Sciatic nerve (tissue), 2 donors: ENCODE results near the gene ETFA. TPM values are rescaled to one million over a fixed set of nuclear protein-coding genes. Genes with fewer than 3 reads are reported as not detected.
A peak's percentile ranks its signal among the peaks of the same experiment; 100 is the strongest.

Experiments used
- ATAC-seq: fragments of 200-7000 bp; cut with Tn5 transposase; one replicate; pipeline ENCODE4 v1.9.1; 2020; ENCODE audit warnings: mild to moderate bottlenecking, moderate library complexity
- DNase-seq: peaks from one replicate; pipeline ENCODE4 v3.0.0-alpha.2; 2020; ENCODE audit warnings: low spot score
- intact Hi-C: fragments of 100-400 bp; cut with DNase I; formaldehyde crosslinking; loops from one replicate; pipeline ENCODE4 v1.14.2; 2022
- total RNA-seq: library from RNA; stranded (reverse); fragmentation: NEBNext Ultra II Directional; extraction: Animal tissue kit (Norgen Biotek cat#: 25700); gene quantifications from one replicate; pipeline ENCODE4 v1.2.1, GENCODE V29; 2021
- donor health status: DM: no; HTN: no; CAD: no.
- donor health status: DM: no; HTN: no; CAD: no.

The ETFA gene
- total RNA-seq, 1 donor from 2014 or later: 84.8 TPM

DNA sequence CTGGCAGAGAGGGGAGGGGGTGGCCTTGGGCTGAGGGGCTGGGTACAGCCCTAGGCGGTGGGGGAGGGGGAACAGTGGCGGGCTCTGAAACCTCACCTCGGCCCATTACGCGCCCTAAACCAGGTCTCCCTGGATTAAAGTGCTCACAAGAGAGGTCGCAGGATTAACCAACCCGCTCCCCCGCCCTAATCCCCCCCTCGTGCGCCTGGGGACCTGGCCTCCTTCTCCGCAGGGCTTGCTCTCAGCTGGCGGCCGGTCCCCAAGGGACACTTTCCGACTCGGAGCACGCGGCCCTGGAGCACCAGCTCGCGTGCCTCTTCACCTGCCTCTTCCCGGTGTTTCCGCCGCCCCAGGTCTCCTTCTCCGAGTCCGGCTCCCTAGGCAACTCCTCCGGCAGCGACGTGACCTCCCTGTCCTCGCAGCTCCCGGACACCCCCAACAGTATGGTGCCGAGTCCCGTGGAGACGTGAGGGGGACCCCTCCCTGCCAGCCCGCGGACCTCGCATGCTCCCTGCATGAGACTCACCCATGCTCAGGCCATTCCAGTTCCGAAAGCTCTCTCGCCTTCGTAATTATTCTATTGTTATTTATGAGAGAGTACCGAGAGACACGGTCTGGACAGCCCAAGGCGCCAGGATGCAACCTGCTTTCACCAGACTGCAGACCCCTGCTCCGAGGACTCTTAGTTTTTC lies 30.2 kb upstream of the ETFA start:
- intact Hi-C loops: no loop called here
- ATAC-seq (peak; percentile 14), DNase-seq (no peak)

GRCh38 chr15:76340803-76341365 lies 29.6 kb upstream of the ETFA start:
- intact Hi-C loops: no loop called here
- ATAC-seq (peak; percentile 15), DNase-seq (no peak)

DNA sequence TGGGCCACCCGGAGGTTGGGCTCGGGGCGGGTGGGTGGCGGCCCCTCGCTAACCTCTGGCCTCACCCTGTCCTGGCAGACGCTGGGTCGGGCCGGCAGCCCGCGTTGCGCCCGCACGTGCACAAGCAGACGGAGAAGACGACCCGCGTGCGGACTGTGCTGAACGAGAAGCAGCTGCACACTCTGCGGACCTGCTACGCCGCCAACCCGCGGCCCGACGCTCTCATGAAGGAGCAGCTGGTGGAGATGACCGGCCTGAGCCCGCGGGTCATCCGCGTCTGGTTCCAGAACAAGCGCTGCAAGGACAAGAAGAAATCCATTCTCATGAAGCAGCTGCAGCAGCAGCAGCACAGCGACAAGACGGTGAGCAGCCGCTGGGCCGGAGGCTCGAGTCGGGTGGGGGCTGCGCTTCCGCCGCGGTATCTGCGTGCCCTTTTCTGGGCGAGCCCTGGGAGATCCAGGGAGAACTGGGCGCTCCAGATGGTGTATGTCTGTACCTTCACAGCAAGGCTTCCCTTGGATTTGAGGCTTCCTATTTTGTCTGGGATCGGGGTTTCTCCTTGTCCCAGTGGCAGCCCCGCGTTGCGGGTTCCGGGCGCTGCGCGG lies 29.0 kb upstream of the ETFA start:
- ATAC-seq (peak; percentile 5), DNase-seq (no peak)
- intact Hi-C loops: no loop called here

- ATAC-seq (no peak), DNase-seq (no peak)
- intact Hi-C loops: no loop called here
Measured at GRCh38 chr15:76339305-76340197, 28.3 kb upstream of the ETFA start.

DNA sequence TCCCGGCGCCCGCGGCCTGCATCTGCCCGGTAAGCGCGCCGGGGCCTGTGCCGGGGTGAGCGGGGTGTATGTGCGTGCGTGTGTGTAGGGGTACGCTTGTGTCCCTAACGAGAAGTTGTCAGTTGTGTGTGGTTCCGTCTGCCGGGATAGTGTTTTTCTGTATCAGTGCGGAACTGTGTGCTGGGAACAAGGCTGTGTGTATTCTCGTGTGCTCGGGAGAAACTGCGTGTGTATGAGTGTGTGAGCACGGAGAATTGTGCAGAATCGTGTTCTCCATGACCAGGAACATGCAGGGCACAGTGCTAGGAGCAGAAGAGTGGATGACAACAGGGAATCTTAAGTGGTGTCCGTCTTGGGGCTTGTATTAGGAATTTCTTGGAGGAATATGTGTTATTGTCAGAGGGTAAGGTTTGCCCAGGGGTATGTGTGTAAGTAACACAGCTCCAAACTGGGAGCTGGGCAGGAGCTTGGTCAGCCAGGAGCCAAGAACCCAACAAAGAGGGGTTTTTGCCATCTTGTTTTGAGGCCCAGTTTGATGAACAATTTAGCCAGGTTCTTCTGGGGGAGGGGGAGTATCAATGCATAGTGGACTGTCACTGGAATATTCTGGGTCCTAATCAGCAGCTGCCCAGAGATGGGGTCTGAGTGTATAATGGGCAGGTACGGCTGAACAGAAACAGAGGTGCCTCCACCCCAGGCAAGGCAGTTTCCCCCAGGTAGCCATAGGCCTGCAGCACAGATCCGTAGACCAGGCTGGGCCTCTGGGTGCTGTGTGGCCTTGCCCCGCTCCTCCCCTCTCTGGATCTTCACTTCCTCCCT lies 27.4 kb upstream of the ETFA start:
- intact Hi-C loops: no loop called here
- DNase-seq (no peak), ATAC-seq (no peak)

GRCh38 chr15:76337696-76338485 lies 26.6 kb upstream of the ETFA start:
- DNase-seq (no peak), ATAC-seq (no peak)
- intact Hi-C loops: no loop called here

DNA sequence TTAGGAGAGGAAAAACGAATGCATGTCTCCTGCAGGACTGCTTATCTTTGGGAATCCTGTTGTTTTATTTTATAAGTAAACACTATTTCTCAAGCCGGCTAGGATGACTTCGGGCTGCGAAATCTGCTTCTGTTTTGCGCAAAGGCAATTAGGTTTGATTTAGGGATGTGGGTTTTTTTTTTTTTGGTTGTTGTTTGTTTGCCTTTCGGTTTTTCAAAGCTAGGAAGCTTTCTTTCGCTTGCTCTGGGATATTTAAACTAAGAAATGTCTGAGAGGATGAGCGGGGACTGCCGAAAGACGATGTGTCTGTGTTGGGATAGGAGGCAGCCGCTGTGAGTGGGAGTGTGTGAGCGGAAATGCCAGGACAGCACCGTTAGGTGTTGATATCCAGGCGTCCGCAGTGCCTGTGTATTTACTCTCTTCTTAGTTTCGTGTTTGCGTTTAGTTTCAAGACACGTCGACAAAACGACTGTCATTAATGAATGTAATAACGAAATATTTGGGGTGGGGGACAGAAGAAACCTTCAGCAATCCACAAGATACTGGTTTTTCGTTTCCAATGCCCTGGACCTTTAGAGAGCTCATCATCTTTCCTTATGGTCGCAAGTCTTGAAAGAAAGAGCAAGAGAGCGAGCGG lies 25.9 kb upstream of the ETFA start:
- ATAC-seq: no peak
- intact Hi-C loops: no loop called here
- DNase-seq: no peak

DNA sequence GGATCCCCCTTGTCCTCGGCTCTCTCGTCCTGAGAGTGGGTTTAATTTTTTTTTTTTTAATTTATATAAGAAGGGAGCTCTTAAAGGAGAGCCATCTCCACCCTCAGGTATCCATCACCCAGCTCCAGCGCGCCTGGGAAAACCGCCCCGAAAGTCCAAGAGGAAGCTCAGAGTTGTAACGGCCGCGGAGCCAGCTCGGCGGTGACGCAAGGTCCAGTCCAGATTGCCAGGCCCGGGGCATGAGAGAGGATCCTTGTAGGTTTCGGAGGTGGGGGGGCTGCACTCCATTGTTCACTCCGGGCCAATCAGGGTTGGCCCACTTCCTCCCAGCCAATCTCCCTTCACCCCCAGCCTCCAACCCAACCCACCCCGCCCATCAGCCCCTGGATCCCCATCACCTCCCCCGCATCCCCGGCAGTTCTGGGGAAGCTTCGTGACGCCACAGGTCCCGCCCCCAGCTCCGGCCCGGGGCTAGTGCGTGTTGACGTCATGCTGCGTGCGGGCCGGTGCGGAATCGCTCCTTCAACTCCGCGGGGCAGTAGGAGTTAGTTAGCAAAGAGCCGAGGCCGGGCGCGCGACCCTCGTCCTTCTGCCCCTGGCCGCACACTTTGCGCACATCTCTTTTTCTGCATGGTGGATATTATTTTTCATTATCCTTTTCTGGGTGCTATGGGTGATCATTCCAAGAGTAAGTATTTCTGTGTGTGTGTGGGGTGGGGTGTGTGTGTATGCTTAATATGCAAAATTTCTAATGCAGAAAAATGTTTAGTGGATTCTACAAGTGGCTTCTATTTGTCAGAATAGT lies 25.2 kb upstream of the ETFA start, which contains the start of gene ISL2:
Gene ISL2 (plus strand): TSS at position 520 of the 805 bp plus-strand sequence. CDS start 111 bp downstream, at position 631.
- intact Hi-C loops: no loop called here
- ATAC-seq (peak; percentile 73), DNase-seq (peak; percentile 76)

GRCh38 chr15:76335307-76336253 lies 24.3 kb upstream of the ETFA start:
- DNase-seq: no peak
- intact Hi-C loops: no loop called here
- no peak for ATAC-seq

DNA sequence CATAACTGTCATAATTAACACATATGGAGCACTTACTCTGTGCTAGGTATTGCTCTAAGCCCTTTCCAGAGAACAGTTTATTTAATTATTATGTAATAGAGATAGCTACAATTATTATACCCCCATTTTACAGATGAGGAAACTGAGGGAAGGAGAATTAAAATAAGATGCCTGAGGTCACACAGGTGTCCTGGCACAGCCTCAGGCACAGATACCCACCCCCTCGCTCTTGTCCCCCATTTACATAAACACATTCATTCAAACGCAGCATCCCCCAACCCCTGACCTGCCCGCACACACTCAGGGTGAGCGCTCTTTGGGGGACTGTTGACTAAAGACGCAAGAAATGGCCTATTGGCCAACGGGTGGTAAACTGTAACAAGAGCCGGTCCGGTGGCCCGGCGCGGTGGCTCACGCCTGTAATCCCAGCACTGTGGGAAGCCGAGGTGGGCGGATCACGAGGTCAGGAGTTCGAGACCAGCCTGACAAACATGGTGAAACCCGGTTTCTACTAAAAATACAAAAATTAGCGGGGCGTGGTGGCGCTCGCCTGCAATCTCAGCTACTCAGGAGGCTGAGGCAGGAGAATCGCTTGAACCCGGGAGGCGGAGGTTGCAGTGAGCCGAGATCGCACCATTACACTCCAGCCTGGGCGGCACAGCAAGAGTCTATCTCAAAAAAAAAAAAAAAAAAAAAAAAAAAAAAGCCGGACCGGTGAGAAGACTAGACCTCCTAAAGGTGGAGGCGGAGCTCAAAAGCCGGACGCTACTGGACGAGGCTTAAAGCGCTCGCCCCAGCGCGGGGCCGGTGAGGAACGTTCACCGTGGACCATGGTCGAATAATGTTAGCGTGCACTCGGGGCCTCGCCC lies 23.4 kb upstream of the ETFA start:
- intact Hi-C loops: no loop called here
- no peak for DNase-seq
- ATAC-seq: no peak

GRCh38 chr15:76333720-76334437 lies 22.6 kb upstream of the ETFA start:
- DNase-seq (no peak), ATAC-seq (no peak)
- intact Hi-C loops: no loop called here

GRCh38 chr15:76333309-76333708 lies 22.0 kb upstream of the ETFA start:
- ATAC-seq (no peak), DNase-seq (no peak)
- intact Hi-C loops: no loop called here

DNA sequence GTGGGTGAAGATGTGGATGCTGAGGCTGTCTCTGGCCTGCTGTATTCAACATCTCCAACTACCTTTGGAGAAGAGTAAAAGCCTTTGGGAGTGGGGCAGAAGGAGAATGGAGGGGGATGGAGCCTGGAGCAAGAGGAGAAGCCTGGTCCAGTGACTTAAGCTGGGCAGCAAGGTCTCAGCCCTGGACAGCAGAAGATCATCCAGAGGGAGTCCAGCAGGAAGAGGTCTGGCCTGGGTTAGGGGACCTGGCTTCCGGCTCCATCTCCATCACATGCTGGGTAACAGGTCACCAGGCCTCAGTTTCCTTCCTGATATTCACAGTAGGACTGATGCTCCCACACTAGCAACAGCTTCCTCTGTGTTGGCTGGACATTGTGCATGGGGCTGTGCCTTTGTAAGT lies 21.5 kb upstream of the ETFA start:
- DNase-seq: no peak
- ATAC-seq: no peak
- intact Hi-C loops: no loop called here

DNA sequence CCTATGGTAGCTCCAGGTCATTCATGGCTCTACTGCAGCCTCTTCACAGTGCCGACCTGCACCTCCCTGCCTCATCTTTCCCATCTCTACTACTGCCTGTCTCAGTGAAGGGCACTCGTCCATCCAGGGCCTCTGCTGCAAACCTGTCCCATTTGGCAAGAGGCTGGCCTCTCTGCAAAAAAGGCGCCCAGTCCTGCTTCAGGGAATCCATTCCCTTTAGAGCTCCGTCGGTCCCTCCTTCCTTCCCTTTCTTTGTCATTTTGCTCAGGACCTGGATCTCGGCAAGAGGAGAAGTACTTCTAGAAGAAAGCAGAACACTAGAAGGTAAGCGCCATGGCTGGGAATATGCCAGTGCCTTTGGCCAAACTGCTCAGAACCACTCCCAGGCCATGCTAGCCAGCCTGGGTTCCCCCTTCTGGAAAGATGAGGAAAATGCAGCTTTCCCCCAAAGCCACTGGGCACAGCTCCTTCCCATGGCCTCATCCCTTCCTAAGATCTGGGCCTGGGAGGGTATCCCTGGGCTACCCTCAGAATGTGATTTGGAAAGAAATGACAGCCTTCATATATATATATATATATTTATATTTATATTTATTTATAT lies 18.9 kb upstream of the ETFA start:
- no peak for DNase-seq
- peak; percentile 77 for ATAC-seq
- intact Hi-C loops: no loop called here
